HG02852 (cell line): ENCODE results near the gene SLC17A3.

Experiments
- ATAC-seq: cut with Tn5 transposase; IDR thresholded peaks from one replicate; pipeline ENCODE4 v1.9.1; 2021; ENCODE audit warnings: mild to moderate bottlenecking, moderate library complexity; ENCODE audit not compliant: unreplicated experiment

The SLC17A3 gene

DNA sequence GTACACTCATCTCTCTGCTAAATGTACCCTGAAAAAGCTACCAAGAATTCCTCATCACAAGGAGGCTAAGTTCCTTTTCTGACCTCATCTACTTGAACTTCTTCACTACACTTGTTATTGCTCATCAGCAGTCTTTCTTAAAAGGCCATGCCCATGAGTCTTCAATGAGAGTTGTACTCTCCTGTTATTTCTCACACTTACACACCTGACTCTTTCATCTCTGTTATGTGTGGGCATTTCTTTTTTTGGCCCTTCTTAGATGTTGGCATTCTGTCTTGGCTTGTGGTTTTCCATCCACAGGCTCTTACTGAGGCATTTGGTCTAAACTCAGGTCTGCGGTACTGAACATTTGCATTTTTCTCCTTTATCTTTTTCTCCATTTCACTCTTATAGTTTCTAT is 31.5 kb downstream of the SLC17A3 start:
- peak; percentile 69 for ATAC-seq

DNA sequence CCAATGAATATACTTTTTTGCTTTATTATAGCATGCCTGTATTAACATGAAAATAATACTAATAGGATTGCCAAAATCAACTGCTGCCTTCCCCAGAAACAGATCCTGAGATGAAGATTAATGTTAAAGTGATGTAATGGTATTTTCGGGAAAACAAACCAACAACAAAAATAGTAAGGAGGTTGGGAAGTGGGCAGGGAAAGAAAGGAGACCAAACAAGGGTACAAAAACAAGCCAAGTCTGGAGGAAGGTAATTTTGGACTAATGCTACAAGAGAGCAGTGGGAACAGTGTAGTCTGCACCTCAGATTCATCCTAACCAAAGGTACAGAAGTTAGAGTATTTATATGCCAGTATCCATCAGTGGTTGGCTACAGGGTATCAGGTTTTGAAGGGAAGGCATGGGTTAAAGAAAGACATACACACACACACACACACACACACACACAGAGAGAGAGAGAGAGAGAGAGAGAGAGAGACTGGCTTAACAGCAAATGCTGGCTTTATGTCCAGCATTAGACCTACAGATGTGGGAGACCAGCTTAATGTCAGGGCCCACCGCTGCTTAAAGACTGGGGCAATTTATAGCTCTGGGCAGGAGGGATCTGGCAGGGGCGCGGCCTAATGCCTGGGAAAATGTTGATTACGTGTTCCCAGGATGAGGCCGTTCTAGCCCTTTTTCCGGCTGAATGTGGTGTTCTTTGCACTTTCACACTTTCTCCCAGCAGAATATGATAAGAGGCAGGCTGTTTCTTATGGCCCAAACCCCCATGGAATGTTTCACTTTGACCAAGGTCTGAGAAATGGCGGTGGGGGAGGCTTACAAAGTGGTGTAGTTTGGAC is 38.4 kb downstream of the SLC17A3 start:
- no peak for ATAC-seq

- no peak for ATAC-seq
Observed at GRCh38 chr6:25834950-25835349, 39.1 kb downstream of the SLC17A3 start.

- no peak for ATAC-seq
Observed at GRCh38 chr6:25833136-25833535, 40.9 kb downstream of the SLC17A3 start.

DNA sequence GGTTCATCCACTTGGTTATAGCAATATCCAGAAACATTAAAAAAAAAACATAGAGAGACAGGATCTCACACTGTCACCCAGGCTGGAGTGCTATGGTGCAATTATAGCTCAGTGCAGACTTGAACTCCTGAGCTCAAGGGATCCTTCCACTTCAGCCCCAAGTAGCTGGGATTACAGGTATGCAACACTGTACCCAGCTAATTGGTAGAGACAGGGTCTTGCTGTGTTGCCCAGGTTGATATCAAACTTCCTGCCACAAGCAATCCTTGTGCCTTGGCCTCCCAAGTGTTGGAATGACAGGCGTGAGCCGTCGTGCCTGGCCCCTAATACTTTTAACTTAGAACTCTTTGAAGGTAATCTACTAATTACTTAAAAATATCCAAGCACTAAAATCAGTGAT is 41.4 kb downstream of the SLC17A3 start:
- no peak for ATAC-seq

DNA sequence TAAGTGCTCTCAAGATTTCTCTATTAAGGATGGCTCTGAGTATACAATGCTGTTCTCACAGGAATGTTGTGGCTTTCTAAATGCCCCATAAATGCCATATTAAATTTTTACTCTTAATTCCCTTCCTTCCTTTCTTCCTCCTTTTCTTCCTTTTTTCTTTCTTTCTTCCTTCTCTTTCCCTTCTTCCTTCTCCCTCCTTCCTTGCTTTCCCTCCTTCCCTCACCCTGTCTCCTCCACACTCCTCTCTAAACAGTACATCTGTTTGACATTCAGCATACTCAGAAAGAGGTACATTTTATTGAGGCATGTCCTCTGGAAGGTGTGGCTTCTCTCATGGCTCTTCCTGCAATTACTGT is 41.8 kb downstream of the SLC17A3 start:
- ATAC-seq, result no peak

- no peak for ATAC-seq
Observed at GRCh38 chr6:25831532-25832306, 42.3 kb downstream of the SLC17A3 start, which contains the start of gene SLC17A1. TSS of gene SLC17A1 (minus strand) at chr6:25832052. CDS start at chr6:25830557, 1,495 bp downstream.

DNA sequence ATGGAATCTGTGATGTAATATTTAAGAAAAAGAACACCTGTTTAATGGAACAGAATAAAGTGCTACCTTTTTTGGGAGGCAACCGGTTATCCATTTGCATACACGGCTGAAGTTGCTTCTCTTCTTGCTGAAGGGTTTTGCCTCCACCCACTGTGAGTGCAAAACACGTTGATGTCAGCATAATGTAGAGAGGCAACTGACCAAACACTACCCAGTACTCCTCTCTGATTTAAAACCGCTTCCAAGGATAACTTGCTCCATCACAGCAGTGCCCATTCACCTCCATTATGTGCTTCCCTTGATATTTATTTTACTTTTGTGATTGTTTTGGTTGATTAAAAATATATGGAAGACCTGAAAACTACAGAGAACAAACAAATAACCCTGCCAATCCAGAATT is 43.6 kb downstream of the SLC17A3 start:
- ATAC-seq, result no peak

- peak; percentile 88 for ATAC-seq
Observed at GRCh38 chr6:25829375-25829774, 44.7 kb downstream of the SLC17A3 start.

DNA sequence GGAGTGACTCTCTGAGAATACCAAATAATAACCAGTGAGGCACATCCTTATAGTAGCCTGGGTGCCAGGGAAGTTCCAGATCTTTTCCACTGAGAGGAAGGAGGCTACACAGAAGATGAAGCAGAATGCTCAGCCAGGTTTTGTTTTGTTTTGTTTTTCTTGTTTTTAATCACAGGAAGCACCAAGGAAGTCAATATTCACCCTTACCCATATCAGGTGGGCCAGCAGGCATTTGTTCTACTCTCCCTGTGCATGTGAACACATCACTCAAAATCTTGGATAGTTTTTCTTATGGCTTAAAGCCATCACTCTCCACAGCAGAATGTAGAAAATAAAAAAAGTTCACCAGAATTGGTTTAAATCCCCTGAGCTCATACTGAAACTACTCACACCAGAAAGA is 52.7 kb downstream of the SLC17A3 start:
- no peak for ATAC-seq

DNA sequence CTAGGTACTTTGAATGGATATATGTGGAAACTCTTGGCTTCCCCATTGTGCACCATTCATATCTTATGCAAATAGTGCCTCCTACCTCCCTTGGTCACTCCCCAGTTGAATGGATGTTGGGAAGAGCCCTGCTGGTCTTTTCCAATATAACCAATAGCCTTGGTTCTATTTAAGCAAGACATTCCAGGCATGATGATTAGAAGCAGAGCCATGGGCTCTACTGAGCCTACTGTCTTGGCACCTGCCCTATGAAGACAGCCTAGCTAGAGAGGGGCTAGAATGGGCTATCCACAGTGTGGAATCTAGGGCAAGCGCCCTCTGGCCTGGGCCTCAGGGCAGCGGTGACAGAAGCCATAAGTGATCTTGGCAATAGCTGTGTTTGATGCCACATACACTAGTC is 57.8 kb downstream of the SLC17A3 start:
- ATAC-seq, result no peak

GRCh38 chr6:25815194-25815593 is 58.8 kb downstream of the SLC17A3 start:
- ATAC-seq, result no peak

DNA sequence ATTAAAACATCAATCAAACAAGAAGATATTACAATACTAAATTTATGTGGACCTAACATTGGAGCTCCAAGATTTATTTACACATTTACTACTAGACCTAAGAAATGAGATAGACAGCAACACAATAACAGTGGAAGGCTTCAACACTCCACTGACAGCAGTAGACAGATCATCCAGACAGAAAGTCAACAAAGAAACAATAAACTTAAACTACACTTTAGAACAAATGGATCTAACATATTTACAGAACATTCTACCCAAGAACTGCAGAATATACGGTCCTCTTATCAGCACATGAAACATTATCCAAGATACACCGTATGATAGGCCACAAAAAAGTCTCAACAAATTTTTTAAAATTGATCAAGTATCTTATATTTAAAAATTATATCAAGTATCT is 69.2 kb downstream of the SLC17A3 start:
- no peak for ATAC-seq

- ATAC-seq, result no peak
Observed at GRCh38 chr6:25801436-25801835, 72.6 kb downstream of the SLC17A3 start.
